ENCODE data around the gene RASAL2. TPM values are rescaled to one million over a fixed set of nuclear protein-coding genes. Genes with fewer than 3 reads are reported as not detected.

Gene RASAL2
- total and polyA plus RNA-seq, 2 of the 13 experiments (the other 11 are each of a cell fraction or from before 2014, with no cell fraction given) = 5.4 to 5.9 TPM

DNA sequence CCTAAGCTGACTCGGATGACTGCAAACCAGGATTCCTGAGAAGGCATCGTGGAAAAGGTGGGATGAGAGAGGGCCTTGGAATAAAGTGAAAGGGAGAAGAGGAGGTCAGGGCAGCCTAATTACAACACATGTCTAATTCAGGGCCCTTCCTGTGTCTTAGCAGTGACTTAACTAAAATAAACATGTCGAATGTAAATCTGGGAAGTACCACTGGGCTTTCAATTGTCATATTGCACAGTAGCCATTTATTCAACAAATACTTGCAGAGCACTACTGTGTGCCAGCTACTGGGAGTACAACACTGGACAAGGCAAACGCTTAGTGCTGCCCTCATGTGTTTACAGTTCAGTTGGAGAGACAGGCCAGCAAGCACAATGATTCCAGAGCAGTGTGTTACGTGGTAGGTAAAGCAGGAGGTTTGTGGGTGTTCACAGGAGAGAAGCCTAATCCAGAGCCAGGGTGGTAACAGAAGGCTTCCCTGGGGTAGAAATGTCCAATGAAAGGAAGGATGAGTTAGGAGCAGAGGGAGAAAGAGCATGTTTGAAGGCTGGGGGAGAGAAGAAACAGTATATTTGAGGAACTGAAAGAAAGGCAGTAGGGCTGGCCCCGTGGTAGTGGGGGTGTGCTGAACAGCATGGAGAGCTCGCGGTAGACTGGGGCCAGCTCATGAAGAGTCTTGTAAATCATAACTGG is 38.0 kb upstream of the RASAL2 start:
- ChIA-PET POLR2A (interaction anchor here (1.5 to 2.0 kb wide), 3 partner anchors 18 to 37 kb away, joined by 5 to 10 read pairs (median 5); no protein-coding TSS in a partner anchor), CTCF (ENCODE audit: low intra/inter-chr PET ratio, low total read pairs) (interaction anchor here (1.1 to 1.7 kb wide), 5 partner anchors 18 to 244 kb away, joined by 3 to 7 read pairs (median 4); no protein-coding TSS in a partner anchor)
- Histone ChIP-seq H4K20me1 (ENCODE audit: insufficient read depth, low read length) (no peaks in the 10 kb centered on the region), H3K9me3 (ENCODE audit: low read length) (no peaks in the 10 kb centered on the region), H2AFZ (ENCODE audit: low read length) (peak overlapping the region; percentile 100), H3K4me1 (ENCODE audit: insufficient read depth, low read length) (peaks cover 80% of the 10 kb centered on the region), H3K27ac (ENCODE audit: extremely low read length, insufficient read depth, low read length) (peak overlapping the region; percentile 58), H3K27me3 (ENCODE audit: control insufficient read depth in 1 of 2, insufficient read depth in 2 of 2, low read length in 2 of 2) (no peaks in the 10 kb centered on the region), H3K79me2 (ENCODE audit: insufficient read depth, low read length) (no peaks in the 10 kb centered on the region), H3K36me3 (replicated peaks in 1 of 2; ENCODE audit: control insufficient read depth in 1 of 2, insufficient read depth in 2 of 2, low read length in 2 of 2) (no peaks in the 10 kb centered on the region), H3K4me3 (replicated peaks in 1 of 3; ENCODE audit: insufficient read depth in 1 of 3, low read depth in 2 of 3, low read length in 3 of 3) (peak overlapping the region; percentile 25 to 54 (median 43); a peak in 5 of 6 replicates), H3K4me2 (ENCODE audit: low read depth, low read length) (peak overlapping the region; percentile 79), H3K9ac (ENCODE audit: insufficient read depth, low read depth, low read length) (peak overlapping the region; percentile 69)
- in situ Hi-C loops (cut with HindIII; ENCODE audit: extremely low pct_ligation_motif_present, low pct_unique_long_range_greater_than_20kb) = loop anchor here (10.0 kb wide), 1 partner anchor 129 kb away; no protein-coding TSS in a partner anchor
- ATAC-seq (peak; percentile 92), FAIRE-seq (peak; percentile 90), DNase-seq (ENCODE audit: low spot score) (peak; percentile 81)
- intact Hi-C loops (cut with micrococcal nuclease; ENCODE audit: unreplicated experiment) = loop anchor here (1.0 to 2.0 kb wide), 5 partner anchors 24 to 227 kb away; no protein-coding TSS in a partner anchor
- WGBS (ENCODE audit: low lambda C conversion rate) = 25% methylated on average over 8 of the region's 8 CpGs
- BruUV-seq (replicated peaks) = no TSS peak
- no peak for TF ChIP-seq SSRP1 (CRISPR knock-in tag; IDR thresholded peaks at IDR 0.05)
- TF ChIP-seq, protein P1, sequence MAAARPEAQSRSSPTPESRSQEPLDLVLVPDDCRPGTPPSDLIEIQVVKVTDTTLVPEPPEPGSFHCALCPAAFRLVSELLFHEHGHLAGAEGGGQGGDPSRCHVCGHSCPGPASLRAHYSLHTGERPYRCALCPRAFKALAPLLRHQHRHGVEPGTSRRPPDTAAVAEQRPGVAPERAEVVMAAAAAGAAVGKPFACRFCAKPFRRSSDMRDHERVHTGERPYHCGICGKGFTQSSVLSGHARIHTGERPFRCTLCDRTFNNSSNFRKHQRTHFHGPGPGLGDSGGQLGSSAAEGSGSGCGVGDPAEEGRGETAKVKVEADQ (CRISPR knock-in tag; IDR thresholded peaks at IDR 0.05; ENCODE audit: borderline replicate concordance) = 0 out of 2 replicates have a peak, but pooled peaks have one; percentile 44
- TF ChIP-seq ZNF451 (CRISPR knock-in tag; IDR thresholded peaks at IDR 0.05) = no peak
- TF ChIP-seq, protein P2, sequence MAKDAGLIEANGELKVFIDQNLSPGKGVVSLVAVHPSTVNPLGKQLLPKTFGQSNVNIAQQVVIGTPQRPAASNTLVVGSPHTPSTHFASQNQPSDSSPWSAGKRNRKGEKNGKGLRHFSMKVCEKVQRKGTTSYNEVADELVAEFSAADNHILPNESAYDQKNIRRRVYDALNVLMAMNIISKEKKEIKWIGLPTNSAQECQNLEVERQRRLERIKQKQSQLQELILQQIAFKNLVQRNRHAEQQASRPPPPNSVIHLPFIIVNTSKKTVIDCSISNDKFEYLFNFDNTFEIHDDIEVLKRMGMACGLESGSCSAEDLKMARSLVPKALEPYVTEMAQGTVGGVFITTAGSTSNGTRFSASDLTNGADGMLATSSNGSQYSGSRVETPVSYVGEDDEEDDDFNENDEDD (CRISPR knock-in tag; IDR thresholded peaks at IDR 0.05; ENCODE audit: borderline replicate concordance) = peak; percentile 44; the same call in 1 of the 2 replicates
- no peak for TF ChIP-seq ZNF432 (CRISPR knock-in tag; IDR thresholded peaks at IDR 0.05; ENCODE audit: borderline replicate concordance)
- TF ChIP-seq TAF1 (CRISPR knock-in tag; IDR thresholded peaks at IDR 0.05) = 0 out of 2 replicates have a peak, but pooled peaks have one; percentile 34
- TF ChIP-seq HNF4G (IDR thresholded peaks at IDR 0.05; ENCODE audit: borderline replicate concordance, low read depth, low read length) = no peak
- no peak for TF ChIP-seq HNF4G (CRISPR knock-in tag; IDR thresholded peaks at IDR 0.05; ENCODE audit: borderline replicate concordance, low read depth)
- TF ChIP-seq EHMT2 (IDR thresholded peaks at IDR 0.05; ENCODE audit: borderline replicate concordance, low read depth, low read length) = no peak
- peak; percentile 58; the same call in 1 of the 2 replicates for TF ChIP-seq POLR2AphosphoS5 (IDR thresholded peaks at IDR 0.05; ENCODE audit: low read depth, low read length)
- TF ChIP-seq HDAC2 (CRISPR knock-in tag; IDR thresholded peaks at IDR 0.05) = peak; percentile 59; the same call in 1 of the 2 replicates
- TF ChIP-seq RFX1 (IDR thresholded peaks at IDR 0.05) = no peak
- TF ChIP-seq TSC22D2 (CRISPR knock-in tag; IDR thresholded peaks at IDR 0.05; ENCODE audit: borderline replicate concordance) = no peak
- TF ChIP-seq ZNF550 (CRISPR knock-in tag; IDR thresholded peaks at IDR 0.05; ENCODE audit: borderline replicate concordance) = no peak
- no peak for TF ChIP-seq NR2F1 (CRISPR knock-in tag; IDR thresholded peaks at IDR 0.05)
- no peak for TF ChIP-seq PHF5A (CRISPR knock-in tag; IDR thresholded peaks at IDR 0.05; ENCODE audit: low read depth, unreplicated experiment)
- TF ChIP-seq, protein P3, sequence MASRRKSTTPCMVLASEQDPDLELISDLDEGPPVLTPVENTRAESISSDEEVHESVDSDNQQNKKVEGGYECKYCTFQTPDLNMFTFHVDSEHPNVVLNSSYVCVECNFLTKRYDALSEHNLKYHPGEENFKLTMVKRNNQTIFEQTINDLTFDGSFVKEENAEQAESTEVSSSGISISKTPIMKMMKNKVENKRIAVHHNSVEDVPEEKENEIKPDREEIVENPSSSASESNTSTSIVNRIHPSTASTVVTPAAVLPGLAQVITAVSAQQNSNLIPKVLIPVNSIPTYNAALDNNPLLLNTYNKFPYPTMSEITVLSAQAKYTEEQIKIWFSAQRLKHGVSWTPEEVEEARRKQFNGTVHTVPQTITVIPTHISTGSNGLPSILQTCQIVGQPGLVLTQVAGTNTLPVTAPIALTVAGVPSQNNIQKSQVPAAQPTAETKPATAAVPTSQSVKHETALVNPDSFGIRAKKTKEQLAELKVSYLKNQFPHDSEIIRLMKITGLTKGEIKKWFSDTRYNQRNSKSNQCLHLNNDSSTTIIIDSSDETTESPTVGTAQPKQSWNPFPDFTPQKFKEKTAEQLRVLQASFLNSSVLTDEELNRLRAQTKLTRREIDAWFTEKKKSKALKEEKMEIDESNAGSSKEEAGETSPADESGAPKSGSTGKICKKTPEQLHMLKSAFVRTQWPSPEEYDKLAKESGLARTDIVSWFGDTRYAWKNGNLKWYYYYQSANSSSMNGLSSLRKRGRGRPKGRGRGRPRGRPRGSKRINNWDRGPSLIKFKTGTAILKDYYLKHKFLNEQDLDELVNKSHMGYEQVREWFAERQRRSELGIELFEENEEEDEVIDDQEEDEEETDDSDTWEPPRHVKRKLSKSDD (CRISPR knock-in tag; IDR thresholded peaks at IDR 0.05; ENCODE audit: low read depth) = no peak
- TF ChIP-seq POLR2A (IDR thresholded peaks at IDR 0.05; ENCODE audit: insufficient read depth in 1 of 2, low read depth in 2 of 2, low read length in 2 of 2) = peak in 1 of 2 experiments; percentile 67; a peak in 2 of 4 replicates
- peak; percentile 58; the same call in 1 of the 2 replicates for TF ChIP-seq ZMYM4 (CRISPR knock-in tag; IDR thresholded peaks at IDR 0.05)
- no peak for TF ChIP-seq ZKSCAN5 (CRISPR knock-in tag; IDR thresholded peaks at IDR 0.05)
- no peak for TF ChIP-seq GTF2F1 (IDR thresholded peaks at IDR 0.05; ENCODE audit: low read length)

Data from HepG2 (cell line).